GM21786 (cell line): Measurements from ENCODE around the gene KRT40.

Experiments used
- ATAC-seq: cut with Tn5 transposase; IDR thresholded peaks from one replicate; pipeline ENCODE4 v1.9.1; 2021; ENCODE audit not compliant: unreplicated experiment

KRT40 gene

GRCh38 chr17:40997361-40997760, 13.2 kb upstream of the KRT40 start:
- no peak for ATAC-seq

- ATAC-seq = no peak
These were observed 12.7 kb upstream of the KRT40 start for GRCh38 chr17:40996829-40997228.

DNA sequence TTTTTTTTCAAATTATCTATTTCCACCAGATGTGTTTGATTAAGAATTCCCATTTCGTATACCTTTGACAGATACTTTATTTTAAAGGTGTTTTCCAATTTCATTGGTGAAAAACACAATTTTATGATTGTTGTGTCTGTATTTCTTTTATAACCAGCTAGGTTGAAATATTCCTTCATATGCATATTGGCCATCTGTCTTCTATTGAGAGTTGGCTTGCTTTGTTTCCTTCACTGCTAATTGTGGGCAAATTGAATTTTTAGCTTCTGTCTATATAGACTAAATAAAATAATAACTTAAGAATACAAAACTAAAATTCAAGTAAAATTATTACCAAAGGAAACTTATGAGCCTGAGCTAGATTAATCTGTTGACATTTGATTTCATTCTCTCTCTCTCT, 11.0 kb upstream of the KRT40 start:
- ATAC-seq = no peak

DNA sequence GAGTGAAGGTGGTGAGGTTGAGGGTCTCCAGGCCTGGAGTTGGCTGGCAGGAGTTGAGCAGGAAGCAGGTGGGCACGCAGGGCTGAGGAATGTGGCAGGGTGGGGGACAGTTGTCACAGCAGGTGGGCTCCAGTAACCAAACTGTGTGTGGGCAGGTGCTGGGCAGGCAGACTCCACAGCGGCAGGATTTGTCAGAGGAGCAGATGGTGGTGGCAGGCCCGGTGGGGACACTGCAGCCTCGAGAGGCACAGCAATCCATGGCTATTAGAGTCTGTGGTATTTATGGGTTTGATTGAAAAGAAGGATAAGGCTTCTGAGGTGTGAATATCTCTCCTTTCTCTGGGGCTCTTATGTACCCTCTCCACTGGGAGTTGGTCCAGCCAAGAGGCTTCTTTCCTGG, 9.7 kb upstream of the KRT40 start, which contains the start of gene KRTAP3-3:
Gene KRTAP3-3 (minus strand): TSS at position 326 of the 400 bp plus-strand sequence. CDS start 67 bp downstream, at position 259.
- ATAC-seq = no peak

DNA sequence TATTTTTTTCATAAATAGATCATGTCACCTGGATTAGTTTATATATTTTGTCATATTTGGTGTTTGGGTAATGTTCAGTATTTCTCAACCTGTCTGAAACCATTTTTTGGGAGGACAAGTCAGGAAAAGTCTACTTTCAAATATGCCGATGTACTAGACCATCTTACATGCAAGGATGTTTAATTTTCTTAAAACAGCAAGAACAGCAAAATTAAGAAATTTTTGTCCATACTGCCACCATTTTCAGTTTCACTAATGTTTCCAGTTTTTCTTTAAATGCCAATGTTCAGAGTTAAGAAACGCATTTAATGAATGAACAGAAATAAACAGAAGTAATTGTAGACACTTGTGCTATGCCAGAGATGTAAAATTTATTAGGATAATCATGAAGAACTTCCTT, 9.0 kb upstream of the KRT40 start:
- no peak for ATAC-seq

DNA sequence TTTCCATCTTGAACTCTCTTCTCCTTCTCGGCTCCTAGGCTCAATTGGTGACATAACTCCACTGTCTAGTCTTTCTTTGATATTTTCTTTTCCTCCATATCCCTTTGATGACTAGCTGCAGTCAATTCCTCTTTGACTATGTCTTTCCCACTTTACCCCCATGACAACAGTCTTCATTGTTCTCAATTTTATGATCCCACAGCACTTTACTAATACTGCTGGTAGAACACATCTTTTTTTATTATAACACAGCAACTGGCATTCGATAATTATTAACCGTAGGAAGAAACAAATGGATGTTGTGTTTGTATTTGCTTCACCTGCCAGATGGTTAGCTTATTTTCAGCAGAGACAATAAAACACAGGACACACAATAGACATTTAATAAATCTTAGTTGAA, 8.5 kb upstream of the KRT40 start:
- no peak for ATAC-seq

DNA sequence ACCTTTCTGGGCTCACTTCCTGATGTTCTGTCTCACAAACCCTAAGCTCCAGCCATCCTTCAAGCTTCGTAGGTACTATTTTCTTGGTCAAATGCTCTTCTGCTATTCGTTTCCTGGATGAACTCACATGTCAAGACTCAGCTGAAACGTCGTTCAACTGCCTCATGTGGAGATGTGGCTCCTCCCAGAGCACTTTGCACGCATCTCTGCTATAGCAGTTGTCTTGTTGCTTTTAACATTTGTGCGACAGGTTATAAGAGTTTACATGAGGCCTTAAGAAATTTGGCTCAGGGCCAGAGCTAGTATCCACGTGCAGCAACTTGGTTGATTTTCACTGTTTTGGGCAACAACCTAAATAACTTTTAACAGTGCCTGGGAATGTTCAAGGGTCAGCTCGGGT, 2.8 kb upstream of the KRT40 start:
- no peak for ATAC-seq

DNA sequence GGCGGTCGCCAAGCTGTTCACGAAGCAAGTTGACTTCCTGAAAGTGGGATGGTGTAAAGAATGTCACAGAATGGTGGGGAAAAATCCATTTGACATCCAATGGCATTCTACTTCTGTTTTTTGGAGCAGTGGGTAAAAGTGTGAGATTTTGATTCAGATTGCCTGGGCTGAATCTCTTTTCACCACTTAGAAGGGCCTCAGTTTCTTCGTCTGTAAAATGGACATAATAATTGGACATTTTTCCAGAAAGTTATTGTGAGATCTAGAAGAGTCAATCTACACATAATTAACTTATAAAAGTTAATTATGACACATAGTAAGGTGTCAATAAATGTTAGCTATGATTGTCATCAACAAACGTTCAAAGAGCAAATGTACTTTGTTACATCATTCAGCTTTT, 3.0 kb downstream of the KRT40 start:
- ATAC-seq = no peak

- ATAC-seq = no peak
These were observed 3.5 kb downstream of the KRT40 start for GRCh38 chr17:40980596-40980995.

DNA sequence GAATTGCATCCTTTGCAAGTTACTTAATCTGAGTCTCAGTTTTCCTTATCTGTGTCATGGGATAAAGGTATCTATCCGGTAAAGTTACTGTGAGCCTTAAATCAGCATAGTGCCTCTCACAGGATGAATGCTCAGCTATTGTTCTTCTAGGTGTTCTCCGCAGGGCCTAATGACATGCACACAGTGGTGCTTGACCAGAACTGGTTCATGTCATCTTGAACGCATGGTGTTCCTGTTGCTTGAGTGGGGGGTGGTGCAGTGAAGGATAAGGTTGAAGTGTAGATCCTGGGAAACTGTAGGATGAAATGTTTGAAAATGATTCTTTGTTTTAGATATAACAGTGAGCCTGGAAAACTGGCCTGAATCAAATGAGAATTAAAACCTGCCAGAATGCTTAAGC, 4.0 kb downstream of the KRT40 start:
- no peak for ATAC-seq

- no peak for ATAC-seq
These were observed 5.5 kb downstream of the KRT40 start for GRCh38 chr17:40978575-40979151.

DNA sequence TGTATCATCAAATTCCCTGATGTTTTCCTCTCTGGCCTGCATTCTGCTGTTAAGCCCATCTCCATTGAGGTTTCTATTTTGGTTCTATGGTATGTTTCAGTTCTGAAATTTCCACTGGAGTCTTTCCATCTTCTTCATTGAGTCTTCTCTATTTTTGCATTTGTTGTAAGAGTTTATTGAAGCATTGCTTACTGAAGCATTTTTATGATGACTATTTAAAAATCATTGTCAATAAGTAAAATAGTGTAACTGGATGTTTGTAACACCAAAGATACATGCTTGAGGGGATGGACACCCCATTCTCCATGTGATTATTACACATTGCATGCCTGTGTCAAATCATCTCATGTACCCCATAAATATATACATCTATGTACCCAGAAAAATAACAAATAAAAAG, 8.6 kb downstream of the KRT40 start:
- ATAC-seq = no peak

DNA sequence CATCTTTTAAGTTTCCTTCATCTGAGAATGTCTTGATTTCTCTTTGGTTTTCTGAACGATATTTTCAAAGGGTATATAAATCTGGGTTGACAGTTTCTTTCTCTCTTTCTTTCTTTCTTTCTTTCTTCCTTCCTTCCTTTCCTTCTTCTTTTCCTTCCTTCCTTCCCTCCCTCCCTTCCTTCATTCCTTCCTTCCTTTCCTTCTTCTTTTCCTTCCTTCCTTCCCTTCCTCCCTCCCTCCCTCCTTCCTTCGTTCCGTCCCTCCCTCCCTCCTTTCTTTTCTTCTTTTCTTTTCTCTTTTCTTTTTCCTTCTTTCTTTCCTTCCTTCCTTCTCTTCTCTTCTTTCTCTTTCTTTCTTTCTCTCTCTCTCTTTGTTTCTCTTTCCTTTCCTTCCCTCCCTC, 9.8 kb downstream of the KRT40 start:
- ATAC-seq = no peak

DNA sequence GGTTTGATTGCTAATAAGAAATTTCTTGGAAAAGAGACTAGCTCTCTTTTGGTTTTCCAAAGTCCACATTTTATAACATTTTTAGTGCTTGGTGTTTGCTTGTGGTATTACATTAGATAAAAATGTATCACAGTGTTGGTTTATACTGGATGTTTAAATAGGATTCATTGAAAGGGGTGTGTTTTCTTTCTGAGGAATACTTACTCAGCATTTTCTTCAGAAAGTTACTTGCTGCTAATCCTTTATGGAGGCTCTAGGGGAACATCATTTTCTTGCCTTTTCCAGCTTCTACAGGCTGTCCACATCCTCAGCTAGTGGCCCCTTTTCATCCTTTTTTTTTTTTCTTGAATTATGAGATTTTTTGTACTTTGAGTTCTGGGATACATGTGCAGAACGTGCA, 16.5 kb downstream of the KRT40 start:
- ATAC-seq = no peak

DNA sequence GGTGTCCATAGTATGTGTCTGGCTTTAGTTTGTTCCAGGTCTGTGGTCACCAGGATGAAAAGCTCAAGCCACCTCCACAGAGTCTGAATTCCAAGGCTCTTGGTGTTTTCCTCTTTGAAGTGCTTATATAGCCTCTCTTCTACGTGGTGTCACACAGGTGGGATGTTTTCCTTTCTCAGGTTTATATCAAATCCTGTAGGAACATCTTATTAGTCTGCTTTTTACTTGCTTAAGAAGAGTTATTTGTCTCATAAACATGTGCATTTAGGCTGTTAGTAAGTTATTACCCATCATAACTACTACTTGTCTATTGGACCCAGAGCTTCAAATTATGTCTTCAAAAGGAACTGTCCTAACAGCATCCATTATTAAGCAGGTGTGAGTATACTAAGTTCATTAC, 17.3 kb downstream of the KRT40 start, which contains the start of gene KRT39:
Gene KRT39 (minus strand): TSS at position 101 of the 400 bp plus-strand sequence. CDS start 92 bp downstream, at position 9.
- no peak for ATAC-seq

DNA sequence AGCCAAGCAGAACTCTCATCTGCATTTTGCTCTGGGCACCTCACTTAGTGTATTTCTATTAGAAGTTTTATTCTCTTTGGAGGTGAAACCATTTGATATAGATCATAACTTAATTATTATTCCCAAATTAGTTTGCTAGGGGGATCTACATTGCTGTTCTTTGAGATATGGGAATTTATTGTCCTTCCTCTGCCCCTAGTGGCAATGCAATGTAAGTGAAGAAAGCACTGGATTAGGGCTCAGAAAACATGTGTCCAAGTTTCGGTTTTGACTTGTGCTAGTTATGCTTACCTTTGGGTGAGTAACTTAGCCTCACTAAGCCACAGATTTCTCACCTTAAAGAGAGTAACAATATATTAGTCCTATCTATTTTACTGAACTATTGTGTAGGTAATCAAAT, 20.3 kb downstream of the KRT40 start:
- no peak for ATAC-seq

DNA sequence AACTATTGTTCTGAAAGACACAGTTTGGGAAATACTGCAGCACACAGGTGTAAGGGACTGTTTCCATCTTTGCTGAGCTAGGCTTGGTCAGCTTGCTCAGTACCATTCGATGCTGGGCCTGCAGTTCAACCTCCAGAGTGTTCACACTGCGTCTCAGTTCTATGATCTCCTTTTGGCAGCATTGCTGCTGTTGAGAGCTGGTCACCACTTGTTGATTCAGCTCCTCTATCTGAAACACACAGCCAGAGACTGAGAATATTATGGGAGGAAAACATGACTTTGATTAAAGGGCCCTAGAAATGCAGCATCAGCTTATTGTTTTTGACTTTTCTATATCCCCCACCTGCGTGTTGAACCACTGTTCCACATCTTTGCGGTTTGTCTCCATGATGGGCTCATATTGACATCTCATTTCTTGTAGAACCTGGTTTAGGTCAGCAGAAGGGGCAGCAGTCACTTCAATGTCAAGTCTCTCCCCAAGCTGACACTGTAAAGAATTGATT, 22.0 kb downstream of the KRT40 start:
- ATAC-seq = no peak

GRCh38 chr17:40961591-40961990, 22.5 kb downstream of the KRT40 start:
- ATAC-seq = no peak

DNA sequence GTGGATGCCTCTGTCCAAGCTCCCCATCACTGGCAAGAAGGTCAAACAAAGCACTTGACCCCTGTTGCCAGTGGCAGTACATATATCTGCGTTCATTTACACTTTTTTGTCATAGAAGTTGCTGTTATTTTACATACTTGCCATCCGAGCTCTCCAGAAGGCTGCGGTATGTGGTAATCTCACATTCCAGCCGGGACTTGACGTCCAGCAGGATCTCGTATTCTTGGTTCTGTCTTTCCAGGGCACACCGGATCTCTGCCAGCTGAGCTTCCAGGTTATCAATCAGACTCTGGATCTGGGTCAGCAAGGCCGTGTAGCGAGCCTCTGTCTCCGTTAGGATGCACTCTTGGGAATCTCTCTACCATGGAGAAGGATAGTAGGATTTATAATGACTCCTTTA, 24.0 kb downstream of the KRT40 start:
- no peak for ATAC-seq

- no peak for ATAC-seq
These were observed 25.8 kb downstream of the KRT40 start for GRCh38 chr17:40958086-40958953.

- no peak for ATAC-seq
These were observed 27.5 kb downstream of the KRT40 start for GRCh38 chr17:40956401-40957254.
